GM18517 (cell line): ENCODE measurements around the gene ZMIZ1.

Source experiments
- ATAC-seq: cut with Tn5 transposase; IDR thresholded peaks from one replicate; pipeline ENCODE4 v1.9.1; 2021; ENCODE audit warnings: mild to moderate bottlenecking, moderate library complexity; ENCODE audit not compliant: unreplicated experiment

Gene ZMIZ1, protein sequence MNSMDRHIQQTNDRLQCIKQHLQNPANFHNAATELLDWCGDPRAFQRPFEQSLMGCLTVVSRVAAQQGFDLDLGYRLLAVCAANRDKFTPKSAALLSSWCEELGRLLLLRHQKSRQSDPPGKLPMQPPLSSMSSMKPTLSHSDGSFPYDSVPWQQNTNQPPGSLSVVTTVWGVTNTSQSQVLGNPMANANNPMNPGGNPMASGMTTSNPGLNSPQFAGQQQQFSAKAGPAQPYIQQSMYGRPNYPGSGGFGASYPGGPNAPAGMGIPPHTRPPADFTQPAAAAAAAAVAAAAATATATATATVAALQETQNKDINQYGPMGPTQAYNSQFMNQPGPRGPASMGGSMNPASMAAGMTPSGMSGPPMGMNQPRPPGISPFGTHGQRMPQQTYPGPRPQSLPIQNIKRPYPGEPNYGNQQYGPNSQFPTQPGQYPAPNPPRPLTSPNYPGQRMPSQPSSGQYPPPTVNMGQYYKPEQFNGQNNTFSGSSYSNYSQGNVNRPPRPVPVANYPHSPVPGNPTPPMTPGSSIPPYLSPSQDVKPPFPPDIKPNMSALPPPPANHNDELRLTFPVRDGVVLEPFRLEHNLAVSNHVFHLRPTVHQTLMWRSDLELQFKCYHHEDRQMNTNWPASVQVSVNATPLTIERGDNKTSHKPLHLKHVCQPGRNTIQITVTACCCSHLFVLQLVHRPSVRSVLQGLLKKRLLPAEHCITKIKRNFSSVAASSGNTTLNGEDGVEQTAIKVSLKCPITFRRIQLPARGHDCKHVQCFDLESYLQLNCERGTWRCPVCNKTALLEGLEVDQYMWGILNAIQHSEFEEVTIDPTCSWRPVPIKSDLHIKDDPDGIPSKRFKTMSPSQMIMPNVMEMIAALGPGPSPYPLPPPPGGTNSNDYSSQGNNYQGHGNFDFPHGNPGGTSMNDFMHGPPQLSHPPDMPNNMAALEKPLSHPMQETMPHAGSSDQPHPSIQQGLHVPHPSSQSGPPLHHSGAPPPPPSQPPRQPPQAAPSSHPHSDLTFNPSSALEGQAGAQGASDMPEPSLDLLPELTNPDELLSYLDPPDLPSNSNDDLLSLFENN

DNA sequence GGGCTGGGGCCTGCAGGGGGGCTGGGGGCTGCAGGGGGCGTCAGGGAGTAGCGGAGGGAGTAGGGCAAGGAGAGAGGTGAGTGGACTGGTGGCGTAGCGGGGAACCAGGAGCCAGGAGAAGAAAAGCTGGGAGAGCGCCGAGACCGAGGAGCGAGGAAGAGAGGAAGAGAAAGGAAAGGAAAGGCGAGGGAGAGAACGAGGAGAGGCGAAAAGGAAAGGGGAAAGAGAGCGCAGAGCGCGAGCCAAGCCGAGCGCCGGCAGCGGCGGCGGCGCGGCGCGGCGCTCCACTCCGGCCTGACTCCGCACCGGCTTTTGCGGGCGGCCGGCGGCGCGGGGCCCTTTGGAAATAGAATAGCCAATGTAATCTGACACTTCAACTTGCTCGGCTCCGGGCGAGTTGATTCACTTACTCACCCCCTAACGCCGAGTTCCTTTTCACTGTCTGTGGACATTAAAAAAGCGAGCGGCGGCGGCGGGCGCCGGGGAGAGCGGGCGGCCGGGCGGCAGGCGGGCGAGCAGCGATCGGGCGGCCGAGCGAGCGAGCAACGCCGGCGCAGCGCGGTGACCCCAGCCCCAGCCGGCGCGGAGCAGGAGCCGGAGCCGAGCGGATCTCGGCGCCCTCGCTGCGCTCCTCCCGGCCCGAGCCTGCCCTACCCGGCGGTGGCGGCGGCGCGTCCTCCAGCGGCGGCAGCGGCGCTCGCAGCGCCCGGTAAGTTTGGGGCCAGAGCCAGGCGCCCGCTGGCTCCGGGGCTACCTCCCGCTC, at the start of gene ZMIZ1:
TSS of gene ZMIZ1 (plus strand) at position 405 of the 763 bp plus-strand sequence. CDS start 132,667 bp downstream, outside the sequence.
- peak; percentile 73 for ATAC-seq

DNA sequence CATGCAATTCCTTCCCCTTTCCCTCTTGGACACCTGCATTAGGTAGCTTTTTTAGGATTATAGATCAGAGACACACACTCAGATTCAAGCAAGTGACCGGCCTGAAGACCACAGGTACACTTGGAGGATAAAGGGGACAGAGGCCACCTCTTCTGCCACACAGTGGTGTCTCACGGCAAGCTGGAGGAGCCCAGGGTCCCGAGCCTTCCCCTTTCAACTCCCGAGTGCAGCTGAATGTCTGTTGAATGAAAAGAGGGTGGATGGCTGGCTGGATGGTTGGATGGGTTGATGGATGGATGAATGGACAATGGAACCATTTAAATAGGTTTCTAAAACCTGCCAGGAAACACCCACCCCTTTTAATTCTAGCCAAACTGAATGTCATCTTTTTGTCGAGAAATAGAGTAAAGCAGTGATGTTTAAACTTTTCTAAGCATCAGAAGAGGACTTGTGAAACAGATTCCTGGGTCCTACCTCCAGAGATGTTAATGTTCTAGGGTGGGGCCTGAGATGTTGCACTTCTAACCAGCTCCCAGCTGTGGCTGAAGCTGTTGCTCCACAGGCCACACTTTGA, 49.2 kb upstream of the ZMIZ1 start:
- no peak for ATAC-seq

DNA sequence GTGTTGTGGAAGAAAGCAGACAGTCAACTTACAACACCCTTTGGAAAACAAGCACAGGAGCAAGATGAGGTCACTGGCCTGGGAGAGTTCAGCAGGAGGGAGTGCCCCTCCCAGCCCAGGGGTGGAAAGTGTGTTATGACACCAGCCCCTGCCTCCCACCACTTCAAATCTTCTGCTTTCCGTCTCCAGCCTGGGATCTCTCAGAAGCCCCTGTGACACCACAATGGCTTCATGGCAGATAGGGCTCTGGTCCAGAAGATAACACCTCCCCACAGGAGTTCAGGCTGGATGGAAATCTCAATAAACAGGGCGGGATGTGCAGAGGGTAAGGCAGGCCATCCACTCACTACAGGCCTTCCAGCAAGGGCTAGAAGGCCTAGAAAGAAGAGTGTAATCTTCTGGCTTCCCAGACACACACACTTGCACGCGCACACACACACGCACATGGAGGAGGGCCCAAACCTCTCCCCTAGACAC, 48.7 kb upstream of the ZMIZ1 start:
- no peak for ATAC-seq

DNA sequence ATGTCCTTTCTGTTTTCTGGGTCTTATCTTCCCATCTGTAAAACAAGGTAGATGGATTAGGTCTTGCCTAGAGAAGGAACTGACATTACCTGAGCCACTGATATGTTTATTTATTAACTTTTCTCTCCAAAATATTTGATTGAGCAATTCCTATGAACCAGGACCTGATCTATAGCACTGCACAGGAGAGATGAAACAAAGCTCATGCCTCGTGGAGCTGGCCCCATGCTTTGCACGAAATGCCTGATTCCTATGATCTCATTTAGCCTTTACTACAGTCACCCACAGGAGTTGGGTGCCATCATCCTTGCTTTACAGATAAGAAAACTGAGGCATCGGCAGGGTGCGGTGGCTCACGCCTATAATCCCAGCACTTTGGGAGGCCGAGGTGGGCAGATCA, 48.2 kb upstream of the ZMIZ1 start:
- no peak for ATAC-seq

DNA sequence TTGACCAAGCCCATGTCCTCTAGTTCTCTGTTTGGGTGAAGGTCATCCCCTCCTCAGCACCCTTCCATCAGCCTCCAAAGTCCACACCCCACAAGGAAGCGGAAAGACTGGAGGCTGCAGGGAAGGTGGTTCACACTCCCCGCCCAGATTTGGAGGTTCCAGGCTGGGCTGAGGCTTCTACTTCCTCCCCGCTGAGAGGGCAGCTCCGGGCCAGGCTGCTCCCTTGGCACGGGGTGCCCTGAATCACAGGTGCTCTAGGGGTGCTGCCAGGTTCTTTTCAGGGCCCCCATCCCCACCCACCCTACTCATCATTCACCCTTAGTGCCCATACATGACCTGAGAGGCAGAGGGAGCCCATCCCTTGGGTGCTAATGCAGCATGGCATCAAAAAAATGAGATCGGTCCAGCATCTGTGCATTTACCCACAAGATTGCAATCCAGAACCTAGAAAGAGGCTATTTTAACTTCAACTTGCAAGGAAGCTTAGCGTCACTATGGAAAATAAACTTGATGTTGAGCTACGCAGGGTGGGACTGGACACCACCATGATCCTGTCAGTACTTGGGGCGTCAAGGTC, 47.3 kb upstream of the ZMIZ1 start:
- no peak for ATAC-seq

DNA sequence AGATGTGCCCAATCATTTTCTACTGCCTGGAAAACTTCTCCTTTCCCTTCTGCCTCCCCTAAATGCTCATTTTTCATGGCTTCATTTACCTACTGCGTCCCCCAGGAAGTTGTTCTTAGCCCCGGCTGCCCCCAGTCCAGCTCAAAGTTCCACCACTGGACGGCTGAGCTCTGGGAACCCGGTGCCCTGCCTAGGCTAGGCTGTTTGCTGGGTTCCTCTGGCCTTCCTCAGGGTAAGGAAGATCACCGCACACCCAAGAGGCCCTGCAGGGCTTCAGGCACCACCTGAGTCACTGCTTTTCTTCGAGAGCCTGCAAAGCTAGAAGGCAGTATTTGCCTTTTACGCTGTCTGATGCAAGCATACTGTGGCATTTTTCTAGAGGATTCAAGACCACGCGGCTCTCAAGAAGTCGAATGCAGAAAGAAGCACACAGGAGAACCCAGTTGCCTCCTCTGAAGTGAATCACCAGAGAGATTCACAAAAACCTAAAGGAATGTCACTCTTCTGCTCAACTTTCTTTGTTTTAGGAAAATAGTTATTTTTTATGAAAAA, 46.7 kb upstream of the ZMIZ1 start:
- ATAC-seq = no peak

DNA sequence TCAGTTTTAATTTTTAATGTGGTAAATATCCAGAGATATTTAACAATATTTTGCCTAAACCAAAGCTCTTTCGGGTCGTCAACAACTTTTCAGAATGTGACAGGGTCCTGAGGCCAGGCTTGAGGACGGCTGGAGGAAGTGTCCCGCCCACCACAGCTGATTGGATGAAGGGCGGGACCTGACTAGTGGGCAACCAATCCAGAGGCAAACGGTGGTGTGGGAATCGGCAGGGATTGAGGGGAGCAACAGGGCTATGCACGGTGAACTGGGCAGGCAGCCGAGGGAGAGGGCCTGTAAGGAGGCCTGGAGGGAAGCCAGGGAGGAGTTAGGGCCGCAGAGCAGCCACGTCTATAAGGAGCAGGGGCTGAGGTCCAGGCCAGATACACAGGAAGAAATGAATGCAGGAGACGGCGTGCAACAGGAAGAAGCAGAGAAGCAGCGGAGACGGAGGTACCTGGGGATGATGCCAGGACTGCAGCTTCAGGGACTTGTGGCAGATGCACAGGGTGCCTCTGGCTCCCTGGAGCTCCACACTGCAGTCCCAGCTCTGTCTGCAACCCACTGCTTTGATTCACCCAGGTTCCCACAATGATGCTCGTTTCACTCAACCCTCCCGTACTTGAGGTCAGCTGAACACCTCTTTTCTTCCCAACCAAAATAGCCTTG, 46.1 kb upstream of the ZMIZ1 start:
- ATAC-seq = no peak

DNA sequence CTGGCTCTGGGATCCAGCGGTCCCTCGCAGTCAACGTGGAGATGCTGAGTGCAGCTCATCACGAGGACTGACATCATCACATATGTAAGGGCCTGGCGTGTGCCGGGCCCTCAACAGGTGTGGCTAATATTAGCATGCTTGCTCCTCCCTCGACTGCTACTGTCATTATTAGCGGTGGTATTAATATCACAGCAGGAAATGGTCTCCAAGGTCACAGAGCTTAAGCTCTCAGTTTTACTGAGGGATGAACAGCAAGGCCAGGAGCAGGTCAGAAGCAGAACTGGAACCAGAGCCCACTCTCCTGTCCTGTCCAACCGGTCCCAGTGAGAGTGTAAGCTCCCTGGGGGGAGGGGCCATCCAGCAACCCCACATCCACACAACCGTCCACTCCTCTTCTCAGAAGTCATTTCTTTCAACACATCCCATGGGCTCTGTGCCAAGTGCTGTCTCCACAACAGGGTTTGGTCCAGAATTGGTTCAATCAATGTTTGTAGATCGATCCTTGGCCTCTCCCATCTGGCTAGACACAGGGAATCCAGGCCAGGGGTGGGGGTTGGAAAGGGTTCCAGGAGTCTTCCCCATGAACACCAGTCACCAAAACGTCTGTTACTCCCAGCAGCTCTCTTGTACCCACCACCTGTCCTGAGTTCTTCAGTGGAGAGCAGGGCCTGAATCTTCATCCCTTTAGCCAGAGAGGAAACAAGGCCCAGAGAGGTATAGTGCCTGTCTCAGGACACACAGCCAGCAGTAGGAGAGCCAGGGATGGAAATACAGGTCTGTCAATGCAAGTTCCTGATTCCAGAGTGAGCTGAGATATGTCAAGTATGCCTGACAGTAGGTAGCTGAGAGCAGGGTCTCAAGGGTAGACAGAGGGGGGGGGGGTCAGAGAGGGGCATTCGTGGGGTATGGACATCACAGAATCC, 45.3 kb upstream of the ZMIZ1 start:
- ATAC-seq = no peak

DNA sequence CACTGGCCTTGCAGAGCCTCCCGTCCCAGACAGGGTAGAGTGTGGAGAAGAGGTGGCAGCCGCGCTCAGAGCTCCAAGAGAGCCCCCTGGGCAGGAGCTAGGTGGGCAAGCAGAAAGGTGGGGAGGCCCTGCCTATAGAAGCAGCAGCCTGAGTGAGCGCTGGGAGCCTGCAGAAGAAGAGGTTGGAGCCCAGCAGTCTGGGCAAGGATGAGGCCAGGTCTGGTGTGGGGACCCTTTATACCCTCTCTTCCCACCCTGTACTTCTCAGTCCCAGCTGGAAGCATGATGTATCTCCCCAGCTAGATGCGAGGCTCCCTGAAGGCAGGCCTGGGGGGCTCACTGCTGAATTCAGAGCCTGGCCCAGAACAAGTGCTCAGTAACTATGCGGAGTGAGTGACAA, 44.5 kb upstream of the ZMIZ1 start:
- no peak for ATAC-seq

DNA sequence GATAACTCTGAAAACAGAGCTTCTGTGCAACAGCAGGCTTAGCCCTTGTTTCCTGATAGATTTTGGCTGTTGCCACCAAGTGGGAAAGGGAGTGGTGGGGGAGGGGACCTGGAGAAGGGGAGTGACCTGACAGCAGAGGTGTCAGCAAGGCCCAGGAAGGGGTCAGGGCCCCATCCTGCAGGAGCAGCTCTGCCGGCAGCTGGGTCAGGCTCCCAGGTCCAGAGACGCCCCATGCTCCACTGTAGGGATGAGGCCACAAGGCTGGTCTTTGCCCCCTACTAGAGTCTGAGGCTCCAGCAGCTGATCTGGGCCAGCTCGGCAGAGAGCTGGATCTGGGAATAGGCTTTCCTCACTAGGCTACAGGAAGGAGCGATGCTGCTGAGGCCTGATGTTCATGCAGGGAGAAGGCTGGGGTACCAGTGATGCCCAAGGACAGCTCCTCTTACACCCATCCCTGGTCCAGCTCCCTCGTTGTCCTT, 44.0 kb upstream of the ZMIZ1 start:
- no peak for ATAC-seq

DNA sequence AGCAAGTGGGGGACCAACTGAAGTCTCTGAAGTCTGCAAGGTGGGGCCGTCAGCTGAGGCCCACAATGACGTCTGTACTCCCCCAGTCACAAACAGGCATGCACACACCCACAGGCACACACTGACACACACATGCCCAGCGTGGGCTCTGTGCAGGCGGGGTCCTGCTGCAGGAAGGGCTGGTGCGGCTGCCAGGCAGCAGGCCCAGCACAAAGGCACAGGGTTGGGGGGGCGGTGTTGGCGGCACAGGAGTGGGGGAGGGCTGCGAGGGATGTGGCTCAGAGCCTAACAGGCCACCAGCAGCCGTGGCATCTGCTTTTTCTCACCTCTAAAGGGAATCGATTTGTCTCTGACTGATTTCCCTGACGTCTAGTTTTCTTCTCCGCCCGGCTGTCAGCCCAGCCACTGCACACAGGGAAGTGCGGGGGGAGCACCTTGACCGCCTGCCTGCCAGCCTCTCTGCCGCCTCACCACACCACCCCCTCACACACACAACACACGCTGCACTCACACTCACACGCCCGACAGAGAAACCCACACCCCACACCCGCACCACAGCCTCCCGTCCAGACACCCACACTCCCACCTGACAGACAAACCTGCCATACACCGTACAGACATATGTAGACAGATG, 43.5 kb upstream of the ZMIZ1 start:
- ATAC-seq = no peak

DNA sequence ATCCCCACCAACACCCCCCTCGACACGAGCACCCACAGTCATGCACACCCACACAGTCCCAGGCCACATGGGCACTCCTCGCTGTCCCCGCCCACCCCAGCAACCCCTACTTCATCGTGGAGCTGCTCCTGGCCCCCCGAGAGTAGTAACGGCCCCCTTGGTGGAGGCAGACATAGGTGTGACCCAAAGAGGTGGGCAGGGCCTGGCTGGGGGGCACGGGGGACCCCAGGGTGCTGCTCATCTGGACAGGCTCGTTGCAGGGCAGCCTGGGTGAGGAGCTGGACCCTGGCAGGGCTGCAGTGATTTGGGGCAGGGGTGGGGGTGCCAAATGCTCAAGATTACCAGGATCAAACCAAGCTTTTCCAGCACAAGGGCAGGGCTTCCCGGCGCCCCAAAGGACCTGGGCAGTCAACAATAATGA, 42.4 kb upstream of the ZMIZ1 start:
- ATAC-seq = no peak

DNA sequence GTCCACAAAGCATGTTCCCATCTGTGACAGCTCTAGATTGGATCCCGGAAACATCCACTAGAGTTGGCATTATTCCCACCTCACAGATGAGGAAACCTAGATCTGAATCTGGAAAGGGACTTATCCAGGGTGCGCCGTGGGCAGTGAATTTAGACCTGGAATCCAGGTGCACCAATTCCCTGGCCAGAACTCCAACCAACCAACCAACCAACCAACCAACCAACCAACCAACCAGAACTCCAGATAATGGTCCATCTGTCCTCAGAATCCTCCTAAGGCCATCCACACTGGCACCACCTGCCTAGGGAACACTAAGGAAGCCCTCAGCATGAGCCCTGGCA, 42.0 kb upstream of the ZMIZ1 start:
- no peak for ATAC-seq

DNA sequence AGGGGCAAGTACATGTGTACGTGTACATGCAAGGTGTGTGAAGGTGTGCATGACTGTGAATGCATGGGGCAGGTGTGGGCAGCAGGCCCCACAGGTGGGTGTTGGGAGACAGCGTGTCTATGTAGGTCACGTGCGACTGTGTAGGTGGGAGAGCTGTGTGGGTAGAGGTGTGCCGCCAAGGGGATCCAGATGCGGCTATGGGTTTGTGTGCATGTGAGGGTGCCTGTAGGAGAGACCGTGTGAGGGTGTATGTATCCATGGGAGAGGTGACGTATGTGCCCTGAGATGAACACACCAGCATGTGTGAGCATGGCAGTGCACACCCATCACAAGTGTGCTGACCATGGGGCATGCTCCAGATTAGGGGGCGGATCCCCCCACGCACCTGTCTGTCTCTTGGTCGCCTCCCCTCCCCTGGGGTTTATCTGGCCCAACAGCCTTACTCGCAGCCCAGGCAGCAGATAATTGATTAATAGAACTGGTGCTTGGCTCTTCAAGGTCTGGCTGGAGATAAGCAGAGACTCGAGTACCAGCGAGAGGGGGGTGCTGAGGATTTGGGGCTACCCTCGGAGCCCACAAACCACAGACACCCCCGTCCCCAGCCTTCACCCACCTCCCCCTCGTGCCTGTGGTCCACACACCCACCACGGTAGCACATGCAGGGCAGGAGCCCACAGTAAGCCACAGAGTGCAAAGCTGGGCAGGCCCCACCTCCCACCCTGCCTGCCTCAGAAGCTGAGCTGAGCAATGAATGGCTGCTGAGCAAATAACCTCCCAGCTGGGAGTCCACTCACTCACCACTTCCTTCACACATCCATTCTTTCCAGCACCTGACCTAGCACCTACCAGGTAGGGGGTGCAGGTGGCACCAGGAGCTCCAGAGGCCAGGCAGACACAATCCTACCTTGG, 41.4 kb upstream of the ZMIZ1 start:
- ATAC-seq = no peak

DNA sequence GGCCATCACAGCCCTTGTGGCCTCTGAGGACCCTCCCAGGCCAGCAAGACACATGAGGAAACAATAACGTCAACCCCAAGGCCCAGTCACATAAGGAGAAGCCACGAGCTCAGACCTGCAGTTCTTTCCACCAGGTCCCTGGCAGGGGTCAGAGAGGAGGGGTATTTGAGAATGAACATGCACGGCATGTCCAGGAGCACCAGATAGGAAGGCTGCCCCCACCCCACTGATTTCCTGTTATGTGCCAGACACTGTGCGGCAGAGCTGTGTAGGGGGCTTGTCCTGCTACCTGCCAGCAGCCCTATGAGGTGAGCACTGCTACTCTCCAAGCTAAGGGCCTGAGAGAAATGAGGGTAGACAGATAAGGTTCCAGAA, 40.7 kb upstream of the ZMIZ1 start:
- ATAC-seq = no peak

DNA sequence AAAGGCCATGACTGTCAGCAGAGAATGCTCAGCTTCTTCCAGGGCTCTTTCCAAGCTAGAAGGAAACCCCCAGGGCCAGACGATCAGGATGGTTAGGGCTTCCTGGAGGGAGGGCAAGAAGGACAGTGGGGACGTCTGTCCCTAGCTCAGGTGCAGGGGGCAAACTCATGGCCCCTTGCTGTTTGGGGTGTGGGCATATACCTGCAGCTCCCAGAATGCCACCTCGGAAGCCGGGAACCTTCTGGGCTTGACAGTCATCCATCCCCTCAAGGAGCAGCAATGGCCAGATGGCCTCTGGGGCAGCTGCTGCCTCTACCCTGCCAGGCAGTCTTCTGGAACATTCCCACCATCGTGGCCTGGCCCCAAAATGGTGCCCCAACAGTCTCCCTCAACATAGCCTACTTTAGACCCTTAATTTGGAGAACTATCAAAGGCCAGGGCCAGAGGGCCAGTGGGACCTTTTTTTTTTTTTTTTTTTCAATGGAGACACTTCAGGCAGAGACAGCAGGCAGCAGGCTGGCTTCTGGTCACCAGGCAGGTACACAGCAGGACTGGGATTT, 40.2 kb upstream of the ZMIZ1 start:
- ATAC-seq = no peak
